T-helper 1 cell (primary cell): ENCODE measurements around the gene SLC37A1.

Source experiments
- DNase-seq, 5 donors: peaks; one replicate each; pipeline ENCODE4 v3.0.0-alpha.2; 2012 to 2020

Gene SLC37A1

DNA sequence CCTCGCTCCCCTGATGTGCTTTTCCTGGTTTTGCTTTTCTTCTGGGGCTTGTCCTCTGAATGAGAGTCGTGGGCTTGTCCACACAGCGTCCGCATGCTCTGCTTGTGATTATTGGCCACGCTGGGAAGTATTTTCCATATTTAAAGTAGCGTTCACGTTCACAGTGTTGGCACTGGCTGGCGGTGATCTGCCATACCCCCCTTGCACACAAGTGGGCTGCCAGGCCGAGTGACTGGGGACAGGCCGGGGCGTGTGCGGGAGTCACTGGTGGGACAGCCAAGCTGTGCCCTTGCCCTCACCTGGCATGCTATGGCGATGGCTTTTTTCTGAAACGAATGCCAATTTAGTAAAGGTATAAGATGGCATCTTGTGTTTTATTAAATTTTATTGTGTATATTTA lies 32.8 kb downstream of the SLC37A1 start:
- DNase-seq = no peak

DNA sequence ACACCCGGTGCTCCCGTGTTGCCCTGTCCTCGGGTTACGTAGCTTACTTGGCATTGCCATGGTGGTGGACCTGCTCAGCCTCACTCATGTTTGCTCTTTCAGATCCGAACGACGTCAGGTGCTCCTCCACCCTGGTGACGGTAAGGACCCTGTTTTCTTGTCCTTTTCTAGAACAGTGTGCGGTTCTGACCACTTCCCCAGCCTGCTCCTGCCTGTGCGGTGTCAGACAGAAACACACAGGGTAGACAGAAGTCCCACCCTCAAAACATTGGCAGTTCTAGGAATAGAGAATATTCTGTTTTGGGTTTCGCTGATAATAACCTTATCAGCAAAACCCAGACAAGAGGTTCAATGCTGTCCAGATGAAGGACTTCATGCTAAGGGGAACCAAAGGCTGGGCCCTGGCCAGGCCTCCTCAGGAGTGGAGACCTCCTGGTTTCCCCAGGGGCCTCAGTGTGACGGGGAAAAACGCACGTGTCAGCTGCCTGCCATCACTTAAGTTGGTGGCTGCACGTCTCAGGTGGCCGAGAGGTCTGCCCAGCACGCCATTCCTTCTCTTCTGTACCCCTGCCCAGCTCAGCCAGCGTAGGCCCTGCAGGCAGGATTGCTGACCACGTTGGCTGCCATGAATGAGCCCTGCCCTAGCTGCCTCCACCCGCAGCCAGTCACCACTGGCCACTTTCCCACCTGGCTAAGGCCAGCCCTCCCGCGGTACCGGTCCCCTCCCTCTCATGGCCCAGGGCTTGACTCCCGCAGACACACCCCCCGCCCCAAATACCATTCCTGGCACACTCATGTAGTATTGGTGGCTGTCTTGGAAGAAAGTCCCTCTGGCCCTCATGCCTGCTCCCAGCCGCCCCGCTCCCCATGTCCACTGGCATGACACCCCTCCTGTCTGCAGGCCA lies 33.6 kb downstream of the SLC37A1 start:
- DNase-seq = no peak

GRCh38 chr21:42547906-42548365 lies 34.3 kb downstream of the SLC37A1 start:
- DNase-seq = no peak

DNA sequence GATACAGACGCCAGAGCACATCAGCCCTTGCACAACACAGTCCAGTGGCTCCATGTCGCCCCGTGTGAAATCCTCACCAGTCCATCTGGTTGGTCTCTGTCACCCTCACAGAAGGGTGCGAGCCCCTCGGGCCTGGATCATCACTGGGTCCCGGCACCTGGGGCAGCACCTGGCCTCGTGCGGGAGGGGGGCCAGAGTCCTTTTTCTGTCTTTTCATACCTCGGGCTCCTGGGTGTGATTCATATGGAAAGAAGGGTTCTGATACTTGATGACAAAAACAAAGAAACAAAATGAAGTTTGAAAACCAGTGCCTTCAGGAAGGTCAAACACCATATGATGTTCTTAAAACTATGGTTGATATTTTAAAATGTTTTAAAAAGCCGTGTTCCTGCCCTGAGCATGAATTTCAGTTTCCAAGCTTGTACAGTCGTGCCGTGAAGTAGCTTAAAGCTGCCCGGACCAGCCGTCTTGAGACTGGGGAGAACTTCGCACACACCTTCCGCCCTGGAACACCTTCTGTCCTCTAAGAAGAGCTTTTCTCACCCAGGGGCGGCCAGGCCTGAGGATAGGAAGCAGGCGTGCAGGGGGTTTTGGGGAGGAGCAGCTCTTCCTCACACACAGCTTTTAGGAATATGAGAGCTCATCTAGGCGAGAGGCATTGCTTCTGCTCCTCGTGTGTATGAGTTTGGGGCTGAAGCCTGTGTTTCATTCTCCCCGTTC lies 35.2 kb downstream of the SLC37A1 start:
- no peak for DNase-seq

GRCh38 chr21:42550817-42551216 lies 37.2 kb downstream of the SLC37A1 start:
- no peak for DNase-seq

DNA sequence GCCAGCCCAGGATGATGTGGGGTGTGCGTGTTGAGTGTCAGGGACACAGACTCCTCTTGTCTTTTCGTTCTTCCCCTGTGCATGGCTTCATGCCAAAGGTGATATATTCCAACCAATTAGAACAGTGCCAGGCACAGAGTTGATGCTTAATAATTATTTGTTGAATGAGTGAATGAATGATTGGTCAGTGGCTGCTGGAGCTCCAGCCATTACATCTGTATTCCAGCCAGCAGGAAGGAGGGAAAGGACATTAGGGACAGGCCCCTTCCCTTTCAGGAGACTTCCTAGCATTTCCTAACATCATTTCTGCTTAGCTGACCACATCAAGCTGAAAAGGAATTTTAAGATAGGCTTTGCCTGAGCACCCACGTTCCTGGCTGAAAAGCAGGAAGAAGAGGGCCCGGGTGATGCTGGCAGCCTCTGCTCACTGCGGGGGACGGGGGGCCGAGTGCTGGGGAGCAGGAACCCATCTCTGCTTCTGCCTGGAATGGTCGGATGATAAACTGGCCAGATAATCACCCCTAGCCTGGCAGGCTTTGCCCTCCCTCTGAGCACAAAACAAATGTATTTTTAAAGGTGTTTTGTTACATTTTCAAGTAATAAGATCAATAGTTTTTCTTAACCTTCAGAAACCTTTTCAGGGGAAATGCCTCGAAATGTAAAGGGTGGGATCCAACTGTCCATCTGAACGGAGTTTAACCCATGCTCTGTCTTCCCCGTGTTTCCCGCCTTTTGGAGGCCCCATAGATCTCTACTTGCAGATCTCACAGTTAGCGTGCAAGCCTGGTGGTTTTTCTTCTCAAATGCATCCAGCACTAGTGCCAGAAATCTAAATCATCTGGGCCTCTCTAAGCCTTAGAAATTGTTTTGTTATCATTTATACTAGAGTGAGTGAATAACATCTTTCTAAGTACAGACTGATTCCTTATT lies 39.0 kb downstream of the SLC37A1 start:
- DNase-seq = no peak

- DNase-seq = no peak
Observed at GRCh38 chr21:42553435-42553834, 39.8 kb downstream of the SLC37A1 start.

DNA sequence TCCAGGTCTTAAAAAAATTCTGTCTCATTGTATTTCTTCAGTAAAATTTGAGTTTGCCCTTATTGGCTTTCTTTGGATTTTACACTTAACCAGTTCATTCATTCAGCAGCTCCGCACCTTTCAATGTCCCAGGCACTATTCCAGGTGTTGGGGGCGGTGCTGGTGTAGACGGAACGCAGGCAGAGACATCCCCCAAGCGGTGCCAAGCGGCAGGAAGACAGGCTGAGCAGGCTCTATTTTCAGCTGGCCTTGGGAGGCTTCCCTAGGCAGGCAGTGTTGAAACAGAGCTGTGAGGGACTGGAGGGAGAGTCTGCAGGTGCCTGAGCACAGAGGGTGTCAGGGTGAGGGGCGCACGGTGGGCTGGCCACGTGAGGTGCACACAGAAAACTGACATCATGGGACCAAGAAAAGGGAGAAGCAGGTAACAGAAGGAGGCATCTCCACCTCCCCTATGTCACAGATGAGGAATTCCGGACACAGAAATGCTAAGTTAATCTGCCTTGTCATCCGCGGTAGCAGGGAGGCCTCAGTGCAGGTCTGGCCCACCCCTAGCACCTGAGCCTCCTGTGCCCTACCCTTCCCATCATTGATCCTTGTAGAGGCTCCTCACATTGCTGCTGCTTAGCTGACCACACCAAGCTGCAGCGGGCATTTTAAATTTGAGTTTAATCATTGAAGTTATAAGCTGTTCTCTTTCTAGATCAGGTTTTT lies 40.8 kb downstream of the SLC37A1 start:
- DNase-seq = no peak

DNA sequence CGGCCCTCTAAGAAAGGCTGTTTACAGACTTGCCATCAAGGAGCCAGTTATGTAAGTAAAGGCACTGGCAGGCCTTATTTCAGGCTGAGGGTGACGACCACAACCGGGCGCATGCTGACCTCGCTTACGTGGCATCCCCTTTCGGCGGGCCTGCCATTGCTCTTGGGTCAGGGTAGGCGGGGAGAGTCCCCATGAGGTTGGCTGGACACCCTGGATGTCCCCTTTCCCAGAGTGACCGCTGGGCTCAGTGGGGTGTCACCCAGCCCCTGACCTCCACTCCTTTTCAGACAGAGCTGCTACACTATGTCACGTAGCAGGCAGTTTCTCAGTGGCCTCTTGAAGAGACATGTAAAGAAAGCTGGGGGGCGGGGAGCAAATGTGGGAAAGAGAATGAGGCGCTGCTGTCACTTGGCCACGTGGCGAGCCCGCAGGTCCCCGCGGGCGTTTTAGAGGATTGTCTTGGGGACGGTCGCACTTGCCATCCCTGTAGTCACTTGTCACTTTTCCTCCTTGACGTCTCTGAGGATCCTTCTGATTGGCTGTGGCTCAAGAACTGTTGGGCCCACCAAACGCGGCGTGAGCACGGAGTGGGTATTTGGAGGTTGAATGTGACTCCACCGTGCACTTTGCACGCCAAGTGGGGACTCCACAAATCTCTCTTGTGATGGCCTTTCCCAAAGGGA lies 42.2 kb downstream of the SLC37A1 start:
- DNase-seq = no peak

DNA sequence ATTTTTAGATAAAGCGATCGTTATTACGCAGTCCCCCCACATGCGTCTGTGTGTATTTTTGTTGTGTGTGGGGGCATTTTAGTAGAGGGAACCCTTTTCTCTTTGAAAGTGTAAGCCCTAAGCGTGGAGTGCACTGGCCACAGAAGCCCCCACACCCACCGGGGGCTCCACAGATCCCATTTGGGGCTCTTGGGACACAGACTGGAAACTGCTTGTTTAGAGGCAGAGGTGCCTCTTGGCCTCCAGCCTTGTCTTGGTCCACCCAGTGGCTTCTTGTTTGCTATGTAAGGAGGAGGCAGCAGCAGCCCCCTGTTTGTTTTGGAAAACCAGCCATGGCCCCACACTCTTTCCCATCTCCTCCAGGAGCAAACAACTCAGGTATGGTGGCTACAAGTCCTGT lies 42.8 kb downstream of the SLC37A1 start:
- no peak for DNase-seq

- no peak for DNase-seq
Observed at GRCh38 chr21:42556960-42557359, 43.3 kb downstream of the SLC37A1 start.

GRCh38 chr21:42557420-42557819 lies 43.8 kb downstream of the SLC37A1 start:
- no peak for DNase-seq

DNA sequence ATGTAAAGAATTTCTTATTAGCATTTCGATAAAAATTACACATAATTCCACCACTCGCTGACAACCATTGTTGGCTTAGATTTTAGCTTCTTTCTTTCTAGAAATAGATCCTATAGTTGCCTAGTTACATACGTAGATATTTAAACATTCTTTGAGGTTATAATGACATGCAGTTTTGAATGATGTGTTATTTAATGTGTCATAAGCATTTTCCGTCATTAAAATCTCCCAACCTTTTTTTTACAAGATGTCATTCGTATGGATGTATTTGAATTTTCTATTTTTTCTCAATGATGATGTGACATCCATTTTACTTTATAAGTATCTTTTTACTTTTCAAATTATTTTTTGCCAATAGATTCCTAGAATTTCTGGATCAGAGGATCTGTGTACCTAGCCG lies 44.7 kb downstream of the SLC37A1 start:
- no peak for DNase-seq

DNA sequence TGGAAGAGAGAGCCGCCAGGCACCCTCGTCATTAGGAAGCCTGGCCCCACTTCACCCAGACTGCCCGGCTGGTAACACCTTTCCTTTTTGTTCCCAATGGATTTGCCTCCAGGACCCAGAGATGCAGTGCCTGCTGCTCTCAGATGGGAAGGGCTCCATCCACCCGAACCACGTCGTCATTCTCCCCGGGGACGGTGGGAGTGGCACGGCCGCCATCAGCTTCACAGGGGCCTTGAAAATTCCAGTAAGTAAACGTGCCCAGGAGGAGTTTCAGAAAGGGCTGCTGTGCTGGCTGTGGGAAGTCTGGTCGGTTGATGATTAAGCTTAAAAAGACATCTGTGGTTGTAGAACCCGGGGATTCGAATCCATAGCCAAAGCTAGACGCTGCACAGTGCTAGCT lies 45.2 kb downstream of the SLC37A1 start:
- DNase-seq = no peak

DNA sequence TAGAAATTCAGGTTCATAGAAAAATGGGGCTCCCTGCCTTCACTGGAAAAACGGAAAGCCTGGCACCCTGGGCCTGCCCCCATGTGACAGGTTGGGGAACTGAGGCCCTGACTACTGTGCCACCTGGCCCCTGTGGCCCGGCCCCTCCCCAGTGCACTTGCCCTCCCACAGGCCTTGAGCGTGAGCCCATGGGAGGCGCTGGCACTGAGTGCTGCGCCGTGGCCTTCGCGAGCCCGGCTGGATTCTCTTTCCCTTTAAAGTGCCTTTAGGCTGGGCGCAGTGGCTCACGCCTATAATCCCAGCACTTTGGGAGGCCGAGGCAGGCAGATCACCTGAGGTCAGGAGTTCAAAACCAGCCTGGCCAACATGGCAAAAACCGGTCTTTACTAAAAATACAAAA lies 45.7 kb downstream of the SLC37A1 start:
- no peak for DNase-seq

DNA sequence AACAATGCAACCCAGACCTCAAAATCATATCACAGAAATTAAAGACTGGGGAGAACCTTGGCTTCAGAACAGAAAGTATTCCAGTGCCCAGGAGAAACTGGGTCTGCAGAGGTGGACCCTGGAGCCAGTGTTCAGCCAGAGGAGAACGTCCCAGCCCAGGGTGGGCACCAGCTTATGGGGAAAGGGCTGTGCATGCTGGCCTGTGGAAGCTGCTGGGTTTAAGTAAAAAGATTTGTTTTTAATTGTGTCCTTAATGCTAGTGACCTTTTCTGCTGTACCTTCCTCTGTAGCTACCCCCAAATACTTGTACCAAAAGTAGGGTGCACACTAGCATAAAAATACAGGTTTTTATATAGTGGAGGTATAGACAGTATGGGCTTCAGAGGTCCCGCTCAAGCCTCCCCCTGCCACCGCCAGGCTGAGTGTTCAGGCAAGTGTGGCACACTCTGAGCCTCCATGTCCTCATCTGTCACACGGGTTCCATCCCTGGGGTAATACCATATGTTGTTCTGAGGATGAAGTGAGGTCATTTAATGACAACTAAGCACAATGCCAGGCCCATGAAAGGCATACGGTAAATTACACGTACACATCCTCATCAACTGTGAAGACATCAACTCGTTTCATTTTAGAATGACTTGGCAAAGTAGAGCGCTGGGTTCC lies 47.0 kb downstream of the SLC37A1 start:
- no peak for DNase-seq

GRCh38 chr21:42561762-42562650 lies 48.4 kb downstream of the SLC37A1 start:
- peak in 1 of 5 donors; percentile 21 for DNase-seq

DNA sequence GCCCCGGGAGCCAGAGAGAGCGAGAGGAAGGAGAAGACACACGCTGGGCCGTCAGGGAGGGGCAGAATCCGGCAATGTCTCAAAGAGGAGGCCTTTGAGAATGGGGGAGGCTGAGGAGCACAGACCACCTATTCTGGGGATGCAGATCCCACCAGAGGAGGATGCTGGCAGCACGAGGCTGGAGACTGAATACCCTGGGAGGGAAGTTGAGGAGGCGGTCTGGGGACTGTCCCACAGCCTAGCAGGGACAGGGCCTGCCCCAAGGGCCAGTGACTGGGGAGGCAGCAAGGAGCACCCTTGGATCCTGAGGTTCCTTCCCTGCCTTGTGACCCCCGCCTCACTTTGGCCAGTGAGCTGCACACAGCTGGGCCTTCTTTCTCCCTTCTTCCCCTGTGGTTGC lies 49.2 kb downstream of the SLC37A1 start:
- DNase-seq = no peak

DNA sequence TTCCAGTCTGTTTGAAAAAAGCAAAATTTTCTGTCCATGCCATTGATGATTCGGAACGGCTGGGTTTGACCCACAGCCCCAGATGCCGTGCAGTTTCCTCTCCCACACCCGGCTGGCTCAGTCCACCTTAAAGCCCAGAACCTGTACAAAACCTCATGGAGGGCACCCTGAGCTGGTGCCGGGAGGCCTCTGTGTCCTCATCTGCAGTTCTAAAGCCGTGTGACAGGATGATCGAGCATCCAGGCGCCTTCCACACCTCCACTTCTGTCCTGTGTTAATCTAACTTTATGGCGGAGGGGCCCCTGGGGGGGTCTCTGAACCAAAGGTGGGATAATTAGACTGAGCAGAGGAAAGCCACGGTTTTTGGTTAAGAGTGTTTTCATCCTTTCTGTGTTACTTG lies 49.6 kb downstream of the SLC37A1 start:
- DNase-seq = no peak

GRCh38 chr21:42563686-42564085 lies 50.0 kb downstream of the SLC37A1 start:
- DNase-seq = no peak
